GM21619 (cell line): ENCODE results near the gene XRCC1.
"Not testable (repeated sequence)": the region's sequence is repeated elsewhere in the genome, so short reads cannot be mapped to it uniquely, and the experiment has no call there.

Source experiments
- ATAC-seq: cut with Tn5 transposase; IDR thresholded peaks from one replicate; pipeline ENCODE4 v1.9.1; 2021; ENCODE audit not compliant: unreplicated experiment

XRCC1 gene

DNA sequence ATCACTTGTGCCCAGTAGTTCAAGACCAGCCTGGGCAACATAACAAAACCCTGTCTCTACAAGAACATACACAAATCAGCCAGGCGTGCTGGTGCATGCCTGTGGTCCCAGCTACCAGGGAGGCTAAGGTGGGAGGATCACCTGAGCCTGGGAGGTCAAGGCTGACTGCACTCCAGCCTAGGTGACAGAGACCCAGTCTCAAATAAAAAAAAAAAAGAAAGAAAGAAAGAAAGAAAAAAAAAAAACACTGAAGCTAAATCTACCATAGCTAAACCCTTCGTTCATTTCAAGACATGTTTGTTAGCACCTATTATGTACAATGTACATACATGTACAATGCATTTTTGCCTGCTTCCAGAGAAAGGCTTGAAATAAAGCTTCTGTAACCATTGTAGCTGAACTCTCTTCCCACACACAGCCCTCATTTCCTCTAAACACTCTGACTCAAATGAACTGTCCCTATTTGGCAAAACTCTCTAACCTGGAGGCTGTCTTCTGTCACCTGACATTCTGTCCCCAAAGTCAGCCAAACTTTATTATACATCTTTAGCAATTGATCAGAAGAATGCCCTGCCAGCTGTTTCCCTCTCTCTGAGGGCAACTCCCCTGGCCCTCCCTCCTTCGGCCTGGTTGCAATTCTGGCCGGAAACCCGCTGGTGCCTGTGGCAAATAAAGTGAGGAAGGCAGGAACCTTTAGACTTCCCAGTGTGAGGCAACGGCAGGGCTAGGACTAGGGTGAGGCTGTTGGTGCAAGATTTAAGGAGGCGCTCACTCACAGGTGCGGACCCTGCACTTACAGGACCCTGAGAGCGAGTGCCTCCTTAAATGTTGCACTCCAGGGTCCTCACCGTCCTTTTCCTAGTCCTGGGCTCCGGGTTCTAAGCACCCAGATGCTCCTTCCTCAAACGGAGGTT, 50.1 kb downstream of the XRCC1 start:
- no peak for ATAC-seq

- not testable (repeated sequence) for ATAC-seq
Observed at GRCh38 chr19:43523696-43524095, 51.6 kb downstream of the XRCC1 start.

- ATAC-seq: no peak
Observed at GRCh38 chr19:43522929-43523328, 52.4 kb downstream of the XRCC1 start.

- ATAC-seq: no peak
Observed at GRCh38 chr19:43519436-43520088, 55.8 kb downstream of the XRCC1 start.

DNA sequence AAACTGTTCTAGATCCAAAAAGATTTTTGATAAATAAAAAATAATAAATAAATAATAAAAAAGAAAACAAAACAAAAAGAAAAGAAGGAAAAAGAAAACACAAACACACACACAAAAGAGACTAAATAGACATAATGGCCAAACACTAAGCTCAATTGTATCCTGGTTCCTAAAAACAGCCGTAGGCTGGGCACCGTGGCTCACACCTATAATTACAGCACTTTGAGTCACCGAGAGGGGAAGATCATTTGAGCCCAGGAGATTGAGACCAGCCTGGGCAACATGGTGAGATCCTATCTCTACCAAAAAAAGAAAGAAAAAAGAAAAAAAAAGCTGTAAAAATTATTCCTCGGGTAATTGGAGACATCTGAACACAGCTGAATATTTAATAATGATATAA, 57.3 kb downstream of the XRCC1 start:
- ATAC-seq: no peak

DNA sequence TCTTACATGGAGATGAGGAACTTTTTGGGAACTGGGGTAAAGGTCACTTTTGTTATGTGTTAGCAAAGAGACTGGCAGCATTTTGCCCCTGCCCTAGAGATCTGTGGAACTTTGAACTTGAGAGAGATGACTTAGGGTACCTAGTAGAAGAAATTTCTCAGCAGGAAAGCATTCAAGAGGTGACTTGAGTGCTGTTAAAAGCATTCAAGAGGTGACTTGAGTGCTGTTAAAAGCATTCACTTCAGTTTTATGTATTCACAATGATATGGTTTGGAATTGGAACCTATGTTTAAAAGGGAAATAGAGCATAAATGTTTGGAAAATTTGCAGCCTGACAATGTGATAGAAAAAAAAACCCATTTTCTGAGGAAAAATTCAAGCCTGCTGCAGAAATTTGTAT, 62.9 kb downstream of the XRCC1 start:
- not testable (repeated sequence) for ATAC-seq

DNA sequence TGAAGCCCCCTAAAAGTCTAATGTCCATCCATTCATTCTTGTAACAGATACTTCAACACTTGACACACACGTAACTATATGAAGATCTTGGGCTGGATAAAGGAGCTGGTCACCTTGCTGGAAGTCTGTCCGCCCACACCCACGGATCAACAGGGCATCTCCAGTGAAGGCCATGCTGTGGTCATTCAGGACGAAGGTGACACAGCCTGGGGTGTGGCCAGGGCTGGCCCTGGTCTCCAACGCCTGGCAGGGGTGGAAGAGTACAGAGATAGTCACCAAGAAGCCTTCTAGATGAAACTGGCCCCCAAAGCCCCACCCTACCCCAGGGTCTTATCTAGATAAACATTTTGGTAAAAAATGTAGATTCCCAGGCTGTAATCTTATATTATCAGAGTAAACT, 64.0 kb downstream of the XRCC1 start:
- no peak for ATAC-seq

GRCh38 chr19:43510713-43511112, 64.6 kb downstream of the XRCC1 start:
- no peak for ATAC-seq

DNA sequence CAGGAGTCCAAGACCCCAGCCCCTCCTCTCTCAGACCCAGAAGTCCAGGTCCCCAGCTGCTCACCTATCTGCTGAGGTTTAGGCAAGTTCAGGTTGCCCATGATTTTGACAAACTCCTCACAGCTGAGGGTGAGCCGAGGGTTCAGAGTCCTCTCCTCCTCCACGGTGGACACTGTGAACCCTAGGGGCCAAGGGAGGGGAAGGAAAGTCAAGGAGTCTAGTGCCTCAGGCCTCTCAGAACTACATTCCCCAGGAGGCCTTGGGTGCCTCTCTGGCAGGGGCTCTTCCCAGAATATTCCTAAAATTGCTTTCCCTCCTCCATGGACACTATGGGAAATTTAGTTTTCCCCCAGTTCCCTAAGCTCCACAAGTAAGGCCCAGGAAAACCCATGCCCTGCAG, 67.4 kb downstream of the XRCC1 start:
- ATAC-seq: no peak

GRCh38 chr19:43506629-43507028, 68.7 kb downstream of the XRCC1 start:
- no peak for ATAC-seq

DNA sequence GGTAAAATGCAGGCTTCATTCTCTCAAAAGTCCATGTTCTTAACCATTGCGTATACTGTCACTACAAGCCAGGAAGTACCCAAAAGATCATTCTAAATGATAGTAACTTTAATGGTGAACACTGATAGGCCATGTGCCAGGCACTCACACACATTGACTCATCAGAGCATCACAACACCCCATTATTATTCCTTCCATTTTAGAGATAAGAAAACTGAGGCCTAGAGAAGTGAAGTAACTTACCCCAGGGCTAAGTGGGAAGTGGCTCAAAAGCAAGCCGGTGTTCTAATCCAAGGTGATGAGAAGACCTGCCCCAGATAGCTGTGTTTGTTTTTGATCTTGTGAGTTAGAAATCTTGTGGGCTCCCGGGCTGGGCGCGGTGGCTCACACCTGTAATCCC, 69.4 kb downstream of the XRCC1 start:
- no peak for ATAC-seq

- ATAC-seq: no peak
Observed at GRCh38 chr19:43505186-43505456, 70.2 kb downstream of the XRCC1 start.

- peak; percentile 14 for ATAC-seq
Observed at GRCh38 chr19:43504426-43505185, 70.7 kb downstream of the XRCC1 start, which contains the start of gene PHLDB3. Gene PHLDB3, minus strand, starts transcription at chr19:43504746. Its CDS starts 628 bp downstream, at chr19:43504118.

DNA sequence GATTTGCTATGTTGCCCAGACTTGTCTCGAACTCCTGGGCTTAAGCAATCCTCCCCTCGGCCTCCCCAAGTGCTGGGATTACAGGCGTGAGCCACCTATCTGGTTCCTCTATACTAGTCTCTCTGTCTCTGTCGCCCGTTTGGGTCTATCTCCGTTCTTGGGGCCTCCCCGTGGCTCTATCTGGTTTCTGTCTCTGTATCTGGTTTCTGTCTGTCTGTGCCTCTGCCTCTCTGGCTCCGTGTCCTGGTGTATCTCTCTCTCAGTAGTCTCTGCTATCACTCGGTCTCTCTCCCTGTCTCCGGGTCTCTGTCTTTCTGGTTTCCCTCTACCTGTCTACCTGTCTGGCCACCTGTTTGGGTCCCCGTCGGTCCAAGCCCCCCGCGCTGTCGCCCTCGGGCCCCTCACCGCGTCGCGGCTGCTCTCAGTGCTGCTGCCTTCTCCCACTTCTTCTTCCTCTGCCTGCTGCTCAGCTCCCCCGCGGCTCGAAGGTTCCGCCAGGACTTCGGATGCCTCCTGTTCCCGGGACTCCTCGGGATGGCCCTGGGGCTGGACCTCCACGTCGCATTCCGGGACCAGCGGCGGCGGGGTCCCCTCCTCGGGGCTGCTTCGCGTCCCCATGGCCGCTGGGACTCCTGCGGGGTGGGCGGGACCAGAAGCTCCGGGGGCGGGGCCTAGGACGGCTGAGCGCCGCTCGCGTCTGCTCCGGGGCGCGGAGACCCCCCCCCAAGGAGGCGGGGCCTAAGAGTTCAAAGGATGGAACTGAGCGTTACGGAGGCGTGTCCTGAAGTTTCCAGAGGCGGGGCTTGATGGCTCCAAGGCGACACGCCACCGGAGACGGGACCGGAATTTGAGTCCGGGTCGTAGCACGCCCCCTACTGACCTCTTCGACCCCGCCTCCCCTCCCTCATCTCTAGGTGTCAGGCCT, 71.6 kb downstream of the XRCC1 start:
- ATAC-seq: peak; percentile 93

GRCh38 chr19:43502419-43502976, 72.8 kb downstream of the XRCC1 start:
- ATAC-seq: no peak

DNA sequence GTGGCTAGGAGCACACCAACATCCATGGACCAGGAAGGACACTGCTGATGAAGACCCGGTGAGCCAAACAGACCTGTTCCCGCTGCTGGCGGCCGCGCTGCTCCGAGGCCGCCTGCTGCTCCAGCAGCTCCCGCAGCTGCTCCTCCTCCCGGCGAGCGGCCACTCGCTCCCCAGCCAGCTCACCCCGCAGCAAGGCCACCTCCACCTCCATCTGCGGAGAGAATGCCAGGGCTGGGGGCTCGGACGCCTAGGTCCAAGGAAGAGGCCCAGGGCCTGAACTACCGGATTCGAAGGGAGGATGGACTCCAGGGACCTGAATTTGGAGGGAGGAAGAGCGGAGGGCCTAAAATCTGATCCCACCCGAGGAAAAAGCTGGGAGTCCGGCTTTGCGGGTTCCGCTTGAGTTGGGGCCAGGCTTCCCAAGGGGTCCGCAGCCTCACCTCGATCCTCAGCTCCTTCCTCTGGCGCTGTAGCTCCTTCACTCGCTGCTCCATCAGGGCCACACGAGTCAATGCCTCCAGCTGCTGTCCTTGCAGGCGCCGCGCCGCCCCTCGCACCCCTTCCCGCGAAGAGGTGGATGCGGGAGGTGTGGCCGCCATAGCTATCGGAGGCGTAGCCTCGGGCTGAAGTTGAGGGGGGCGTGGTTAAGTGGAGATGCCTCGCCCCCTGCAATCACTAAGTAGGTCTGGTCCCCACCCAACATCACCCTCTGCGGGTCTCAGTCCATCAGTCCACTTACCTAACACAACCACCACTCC, 73.5 kb downstream of the XRCC1 start:
- ATAC-seq: no peak

DNA sequence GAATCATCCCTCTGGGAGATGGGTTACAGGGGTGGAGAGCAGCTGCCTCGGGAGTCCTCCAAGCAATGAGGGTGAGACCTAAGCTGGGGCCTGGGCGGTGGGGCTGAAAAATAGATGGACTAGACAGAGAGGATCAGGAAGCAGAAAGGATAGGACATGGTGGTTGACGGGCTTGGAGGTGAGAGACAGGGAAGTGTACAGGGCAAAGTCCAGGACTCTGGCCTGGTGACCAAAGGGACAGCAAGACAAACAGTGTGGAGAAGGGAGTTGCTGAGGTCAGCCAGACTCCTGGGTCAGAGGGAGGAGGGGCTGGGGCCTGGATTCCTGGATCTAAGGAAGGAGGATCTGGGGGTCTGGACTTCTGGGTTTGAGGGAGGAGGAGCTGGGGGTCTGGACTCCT, 76.3 kb downstream of the XRCC1 start:
- ATAC-seq: no peak

- no peak for ATAC-seq
Observed at GRCh38 chr19:43498233-43498842, 77.0 kb downstream of the XRCC1 start.

GRCh38 chr19:43496960-43497359, 78.4 kb downstream of the XRCC1 start:
- no peak for ATAC-seq
